Esophagus muscularis mucosa (tissue), 3 donors: Measurements from ENCODE around the gene BBS9.

Experiments used
- CTCF ChIP-seq, 3 experiments: fragments of 200-600 bp in 2 of 3; fragments of 450-650 bp in 1 of 3; sonication (generic) in 2 of 3; IDR thresholded peaks; one replicate each; pipeline ENCODE4 v1.5.1; 2017 to 2019; ENCODE audit warnings: antibody characterized with exemption in 3 of 3, mild to moderate bottlenecking in 2 of 3, moderate library complexity in 1 of 3
- POLR2A ChIP-seq: fragments of 450-650 bp; IDR thresholded peaks from one replicate; pipeline ENCODE4 v1.6.1; 2017; ENCODE audit warnings: antibody characterized with exemption, moderate library complexity, mild to moderate bottlenecking, low read depth

GRCh38 chr7:33250421-33250871 is 121.1 kb downstream of the BBS9 start:
- TF ChIP-seq POLR2A (no peak), CTCF (IDR thresholded peaks at IDR 0.05) (no peak)
